OCI-LY1 (cell line): ENCODE results near the gene NOTO.

Experiments used
- H2AFZ ChIP-seq: fragments of 200-600 bp; sonication (generic), shearing (Covaris generic); 2 replicates; pipeline ENCODE4 v1.6.0; 2014; ENCODE audit warnings: antibody characterized with exemption, mild to moderate bottlenecking, low read length
- H3F3A ChIP-seq: fragments of 200-600 bp; sonication (generic), shearing (Covaris generic); 2 replicates; pipeline ENCODE4 v1.6.0; 2014; ENCODE audit warnings: mild to moderate bottlenecking, antibody characterized with exemption, low read length, moderate library complexity; ENCODE audit not compliant: insufficient read depth
- H3K27ac ChIP-seq: fragments of 200-600 bp; sonication (generic); 2 replicates; pipeline ENCODE4 v1.5.1; 2014; ENCODE audit warnings: low read length, mixed run types, mild to moderate bottlenecking, low read depth; ENCODE audit not compliant: poor library complexity, severe bottlenecking
- H3K27me3 ChIP-seq: fragments of 200-600 bp; sonication (generic); 2 replicates; pipeline ENCODE4 v1.6.0; 2014; ENCODE audit warnings: antibody characterized with exemption, mild to moderate bottlenecking, low read length, moderate library complexity; ENCODE audit not compliant: insufficient read depth
- H3K36me3 ChIP-seq: fragments of 200-600 bp; sonication (generic); 2 replicates; pipeline ENCODE4 v1.6.1; 2014; ENCODE audit warnings: mild to moderate bottlenecking, antibody characterized with exemption, low read length, moderate library complexity, mixed read lengths; ENCODE audit not compliant: insufficient read depth
- H3K4me1 ChIP-seq: fragments of 200-600 bp; sonication (generic); 2 replicates; pipeline ENCODE4 v1.5.1; 2014; ENCODE audit warnings: mild to moderate bottlenecking, low read length, moderate library complexity; ENCODE audit not compliant: insufficient read depth, severe bottlenecking
- H3K4me2 ChIP-seq: fragments of 200-600 bp; sonication (generic), shearing (Covaris generic); 2 replicates; pipeline ENCODE4 v1.6.1; 2014; ENCODE audit warnings: low read length
- H3K4me3 ChIP-seq: fragments of 200-600 bp; sonication (generic); 2 replicates; pipeline ENCODE4 v1.5.1; 2014; ENCODE audit warnings: low read length, low read depth, mild to moderate bottlenecking, mixed read lengths; ENCODE audit not compliant: poor library complexity, severe bottlenecking
- H3K79me2 ChIP-seq: fragments of 200-600 bp; shearing (Covaris generic); 2 replicates; pipeline ENCODE4 v1.6.1; 2016; ENCODE audit warnings: mixed run types, low read length, mixed read lengths; ENCODE audit not compliant: insufficient read depth
- H3K9ac ChIP-seq: fragments of 200-600 bp; sonication (generic), shearing (Covaris generic); 2 replicates; pipeline ENCODE4 v1.6.1; 2014; ENCODE audit warnings: mild to moderate bottlenecking, low read length, mixed read lengths
- H3K9me2 ChIP-seq: fragments of 200-600 bp; sonication (generic), shearing (Covaris generic); 2 replicates; pipeline ENCODE4 v1.6.1; 2014; ENCODE audit warnings: low read depth, mild to moderate bottlenecking, low read length, mixed read lengths
- H3K9me3 ChIP-seq: fragments of 200-600 bp; shearing (Covaris generic); 2 replicates; pipeline ENCODE4 v1.6.1; 2014; ENCODE audit warnings: low read length, mixed read lengths
- H4K20me1 ChIP-seq: fragments of 200-600 bp; sonication (generic), shearing (Covaris generic); 2 replicates; pipeline ENCODE4 v1.6.0; 2016; ENCODE audit warnings: mild to moderate bottlenecking, low read length; ENCODE audit not compliant: insufficient read depth
- EZH2 ChIP-seq: fragments of 200-600 bp; sonication (generic), shearing (Covaris generic); IDR thresholded peaks from 2 replicates; pipeline ENCODE4 v1.8.0; 2017; ENCODE audit warnings: borderline replicate concordance, mixed run types, mild to moderate bottlenecking, antibody characterized with exemption, low read length, moderate library complexity, mixed read lengths
- TF ChIP-seq, protein P1 (sequence below): fragments of 200-600 bp; sonication (generic), shearing (Covaris generic); IDR thresholded peaks from 2 replicates; pipeline ENCODE4 v1.5.1; 2017; ENCODE audit warnings: mild to moderate bottlenecking, antibody characterized with exemption, low read length, moderate library complexity, mixed read lengths

The NOTO gene

GRCh38 chr2:73176881-73177644, 25.3 kb upstream of the NOTO start:
- Histone ChIP-seq H3K27me3 (no peaks in the 10 kb centered on the region), H3K4me1 (peaks cover 20% of the 10 kb centered on the region), H3K9me3 (no peaks in the 10 kb centered on the region), H3K9ac (peak overlapping the region; percentile 43; the same call in 1 of the 2 replicates), H3K9me2 (no peaks in the 10 kb centered on the region), H3K27ac (no peak overlapping the region), H3F3A (no peaks in the 10 kb centered on the region), H3K4me3 (peak overlapping the region; percentile 60), H3K79me2 (no peaks in the 10 kb centered on the region), H4K20me1 (no peaks in the 10 kb centered on the region), H3K36me3 (no peaks in the 10 kb centered on the region), H3K4me2 (peak overlapping the region; percentile 75), H2AFZ (no peak overlapping the region)
- TF ChIP-seq, protein P1, sequence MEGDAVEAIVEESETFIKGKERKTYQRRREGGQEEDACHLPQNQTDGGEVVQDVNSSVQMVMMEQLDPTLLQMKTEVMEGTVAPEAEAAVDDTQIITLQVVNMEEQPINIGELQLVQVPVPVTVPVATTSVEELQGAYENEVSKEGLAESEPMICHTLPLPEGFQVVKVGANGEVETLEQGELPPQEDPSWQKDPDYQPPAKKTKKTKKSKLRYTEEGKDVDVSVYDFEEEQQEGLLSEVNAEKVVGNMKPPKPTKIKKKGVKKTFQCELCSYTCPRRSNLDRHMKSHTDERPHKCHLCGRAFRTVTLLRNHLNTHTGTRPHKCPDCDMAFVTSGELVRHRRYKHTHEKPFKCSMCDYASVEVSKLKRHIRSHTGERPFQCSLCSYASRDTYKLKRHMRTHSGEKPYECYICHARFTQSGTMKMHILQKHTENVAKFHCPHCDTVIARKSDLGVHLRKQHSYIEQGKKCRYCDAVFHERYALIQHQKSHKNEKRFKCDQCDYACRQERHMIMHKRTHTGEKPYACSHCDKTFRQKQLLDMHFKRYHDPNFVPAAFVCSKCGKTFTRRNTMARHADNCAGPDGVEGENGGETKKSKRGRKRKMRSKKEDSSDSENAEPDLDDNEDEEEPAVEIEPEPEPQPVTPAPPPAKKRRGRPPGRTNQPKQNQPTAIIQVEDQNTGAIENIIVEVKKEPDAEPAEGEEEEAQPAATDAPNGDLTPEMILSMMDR: peak; percentile 99
- TF ChIP-seq EZH2: no peak

- Histone ChIP-seq H3K79me2 (no peaks in the 10 kb centered on the region), H3K9me3 (no peaks in the 10 kb centered on the region), H3F3A (no peaks in the 10 kb centered on the region), H3K4me1 (peaks cover 20% of the 10 kb centered on the region), H3K27me3 (no peaks in the 10 kb centered on the region), H3K36me3 (no peaks in the 10 kb centered on the region), H2AFZ (no peak overlapping the region), H3K9me2 (no peaks in the 10 kb centered on the region), H4K20me1 (no peaks in the 10 kb centered on the region), H3K27ac (no peak overlapping the region), H3K4me3 (no peak overlapping the region), H3K4me2 (no peak overlapping the region), H3K9ac (no peak overlapping the region)
- TF ChIP-seq, protein P1: no peak
- TF ChIP-seq EZH2: no peak
These were observed 24.6 kb upstream of the NOTO start for GRCh38 chr2:73177645-73178255.

DNA sequence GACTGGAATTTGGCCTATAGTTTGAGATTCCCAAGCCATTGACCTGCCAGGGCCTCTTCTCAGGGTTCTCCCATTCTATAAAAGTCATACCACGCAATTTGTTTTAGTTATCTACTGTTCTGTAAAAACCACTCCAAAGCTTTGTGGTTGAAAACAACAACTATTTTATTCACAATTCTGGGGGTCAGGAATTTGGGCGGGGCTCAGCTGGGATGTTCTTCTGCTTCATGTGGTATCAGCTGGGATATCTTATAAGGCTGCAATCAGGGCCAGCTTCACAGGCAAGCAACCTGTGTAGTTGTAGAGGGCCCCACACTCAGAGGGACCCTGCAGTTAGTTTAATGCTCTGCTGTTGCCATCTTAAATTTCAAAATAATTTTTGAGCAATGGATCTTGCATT, 16.4 kb upstream of the NOTO start:
- no peaks in the 10 kb centered on the region for H3K9me3 ChIP-seq
- H3K79me2 ChIP-seq: no peaks in the 10 kb centered on the region
- H3K36me3 ChIP-seq: no peaks in the 10 kb centered on the region
- H4K20me1 ChIP-seq: no peaks in the 10 kb centered on the region
- H3K9ac ChIP-seq: no peak overlapping the region
- H3K27ac ChIP-seq: no peak overlapping the region
- no peaks in the 10 kb centered on the region for H3K4me1 ChIP-seq
- H3F3A ChIP-seq: no peaks in the 10 kb centered on the region
- H3K9me2 ChIP-seq: no peaks in the 10 kb centered on the region
- no peak for TF ChIP-seq EZH2
- TF ChIP-seq, protein P1: no peak
- H3K4me2 ChIP-seq: no peak overlapping the region
- H3K27me3 ChIP-seq: no peaks in the 10 kb centered on the region
- H2AFZ ChIP-seq: no peak overlapping the region
- no peak overlapping the region for H3K4me3 ChIP-seq
